ENCODE measurements around the gene RAB8A. TPM values are rescaled to one million over a fixed set of nuclear protein-coding genes. Genes with fewer than 3 reads are reported as not detected.

The RAB8A gene
- total and polyA plus RNA-seq, 8 donors = 12.0 to 40.8 (median 23.1) TPM

DNA sequence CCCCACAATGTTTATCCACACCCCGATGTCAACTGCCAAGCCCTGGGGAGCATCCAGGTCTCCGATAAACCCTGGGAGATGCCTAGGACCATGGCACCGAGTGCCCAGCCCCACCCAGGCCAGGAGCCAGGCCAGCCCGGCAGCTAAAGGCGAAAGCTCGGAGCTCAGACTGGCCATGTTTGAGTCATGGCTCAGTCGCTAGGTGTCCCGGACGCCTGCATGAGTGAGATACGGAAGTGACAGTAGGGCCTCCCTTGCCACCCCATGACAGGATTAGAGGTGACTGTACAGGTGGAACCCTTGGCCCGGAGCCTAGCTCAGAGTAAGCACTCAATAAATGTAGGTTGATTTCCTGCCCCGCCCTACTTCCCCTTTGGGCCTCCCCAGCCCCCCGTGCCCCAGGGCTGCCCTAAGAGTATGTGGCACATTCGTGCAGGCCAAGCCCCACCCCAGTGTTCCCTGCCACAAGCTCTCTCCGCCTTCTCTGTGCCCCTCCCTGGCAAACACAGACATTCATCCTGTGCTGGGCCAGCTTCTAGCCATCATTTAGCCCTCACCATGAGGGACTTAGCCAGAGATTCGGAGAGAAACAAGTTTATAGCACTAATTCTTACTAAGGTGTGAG lies 41.2 kb upstream of the RAB8A start:
- Histone ChIP-seq H3K36me3 (no peaks in the 10 kb centered on the region), H3K27ac (peak overlapping the region in 2 of 4 donors; percentile 33 to 50), H3K27me3 (no peaks in the 10 kb centered on the region), H3K4me1 (no peaks in the 10 kb centered on the region), H3K4me3 (no peak overlapping the region), H3K9me3 (no peaks in the 10 kb centered on the region)
- TF ChIP-seq, protein P1, sequence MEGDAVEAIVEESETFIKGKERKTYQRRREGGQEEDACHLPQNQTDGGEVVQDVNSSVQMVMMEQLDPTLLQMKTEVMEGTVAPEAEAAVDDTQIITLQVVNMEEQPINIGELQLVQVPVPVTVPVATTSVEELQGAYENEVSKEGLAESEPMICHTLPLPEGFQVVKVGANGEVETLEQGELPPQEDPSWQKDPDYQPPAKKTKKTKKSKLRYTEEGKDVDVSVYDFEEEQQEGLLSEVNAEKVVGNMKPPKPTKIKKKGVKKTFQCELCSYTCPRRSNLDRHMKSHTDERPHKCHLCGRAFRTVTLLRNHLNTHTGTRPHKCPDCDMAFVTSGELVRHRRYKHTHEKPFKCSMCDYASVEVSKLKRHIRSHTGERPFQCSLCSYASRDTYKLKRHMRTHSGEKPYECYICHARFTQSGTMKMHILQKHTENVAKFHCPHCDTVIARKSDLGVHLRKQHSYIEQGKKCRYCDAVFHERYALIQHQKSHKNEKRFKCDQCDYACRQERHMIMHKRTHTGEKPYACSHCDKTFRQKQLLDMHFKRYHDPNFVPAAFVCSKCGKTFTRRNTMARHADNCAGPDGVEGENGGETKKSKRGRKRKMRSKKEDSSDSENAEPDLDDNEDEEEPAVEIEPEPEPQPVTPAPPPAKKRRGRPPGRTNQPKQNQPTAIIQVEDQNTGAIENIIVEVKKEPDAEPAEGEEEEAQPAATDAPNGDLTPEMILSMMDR (IDR thresholded peaks at IDR 0.05) = no peak
- intact Hi-C loops (cut with DNase I) = no loop called here
- WGBS, 2 donors = 67 to 76% methylated on average over 16 of the region's 16 CpGs
- FAIRE-seq (no peak), DNase-seq (no peak), ATAC-seq (peak in 3 of 4 donors; percentile 56 to 62 (median 62))

DNA sequence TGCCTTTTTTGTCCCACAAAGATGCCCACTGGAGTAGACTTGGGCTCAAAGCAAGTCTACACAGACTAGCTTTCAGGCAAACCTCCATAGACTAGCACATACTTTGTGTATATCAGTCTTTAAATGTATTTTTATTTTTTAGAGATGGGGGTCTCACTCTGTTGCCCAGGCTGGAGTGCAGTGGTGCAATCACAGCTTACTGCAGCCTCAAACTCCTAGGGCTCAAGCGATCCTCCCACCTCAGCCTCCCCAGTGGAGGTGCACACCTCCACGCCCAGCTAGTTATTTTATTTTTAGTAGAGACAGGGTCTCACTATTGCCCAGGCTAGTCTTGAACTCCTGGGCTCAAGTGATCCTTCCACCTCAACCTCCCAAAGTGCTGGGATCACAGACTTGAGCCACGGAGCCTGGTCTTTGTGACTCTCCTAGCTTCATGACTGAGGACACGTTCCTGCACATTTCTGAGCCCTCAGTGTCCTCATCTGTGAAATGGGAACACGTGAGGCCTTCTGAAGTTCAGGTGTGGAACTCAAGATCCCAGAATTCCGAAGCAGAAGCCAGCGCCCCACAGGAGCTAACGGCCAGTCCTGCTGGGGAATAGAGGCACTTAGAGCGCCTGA lies 40.5 kb upstream of the RAB8A start:
- Histone ChIP-seq H3K27ac (peak overlapping the region in 1 of 4 donors; percentile 23), H3K27me3 (no peaks in the 10 kb centered on the region)
- no peak for FAIRE-seq

DNA sequence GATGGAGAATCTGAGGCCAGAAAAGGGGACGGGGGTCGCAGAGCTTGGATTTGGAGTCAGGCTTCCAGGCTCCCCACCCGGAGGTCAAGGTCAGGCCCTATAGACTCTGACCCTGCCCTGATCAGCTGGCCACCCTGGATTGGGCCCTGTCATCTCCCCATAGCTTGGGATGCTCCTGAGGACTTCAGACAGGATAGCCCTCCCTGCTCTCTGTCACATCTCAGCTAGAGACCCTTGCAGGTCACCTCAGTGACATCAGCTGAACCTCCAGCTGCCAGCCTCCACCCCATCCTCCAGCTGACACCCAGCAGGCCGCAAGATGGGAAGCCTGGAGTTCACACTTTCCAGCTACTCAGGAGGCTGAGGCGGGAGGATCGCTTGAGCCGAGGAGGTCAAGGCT lies 38.2 kb upstream of the RAB8A start:
- ATAC-seq = no peak
- Histone ChIP-seq H3K36me3 (no peaks in the 10 kb centered on the region), H3K4me1 (peaks cover 0 to 2% (median 0%) of the 10 kb centered on the region in 3 donors), H3K27me3 (no peaks in the 10 kb centered on the region), H3K9me3 (no peaks in the 10 kb centered on the region), H3K27ac (no peak overlapping the region), H3K4me3 (no peak overlapping the region)
- WGBS, 2 donors = 83 to 91% methylated on average over 7 of the region's 7 CpGs
- FAIRE-seq = no peak
- peak in 1 of 6 donors; percentile 29 for DNase-seq
- TF ChIP-seq, protein P1 (IDR thresholded peaks at IDR 0.05) = no peak
- intact Hi-C loops (cut with DNase I) = no loop called here

More for the DNA sequence above, 40.5 kb upstream of the RAB8A start:
- Histone ChIP-seq H3K9me3 (no peaks in the 10 kb centered on the region), H3K4me1 (no peaks in the 10 kb centered on the region), H3K4me3 (no peak overlapping the region), H3K36me3 (no peaks in the 10 kb centered on the region)
- intact Hi-C loops (cut with DNase I) = no loop called here
- 75 to 76% methylated on average over 9 of the region's 9 CpGs for WGBS, 2 donors
- TF ChIP-seq, protein P1 (IDR thresholded peaks at IDR 0.05) = no peak
- no peak for DNase-seq
- no peak for ATAC-seq

- no peak overlapping the region for H3K27ac ChIP-seq
- no peaks in the 10 kb centered on the region for H3K27me3 ChIP-seq
- H3K9me3 ChIP-seq = no peaks in the 10 kb centered on the region
- no peaks in the 10 kb centered on the region for H3K36me3 ChIP-seq
- intact Hi-C loops (cut with DNase I) = no loop called here
- ATAC-seq = no peak
- WGBS, 2 donors = 73 to 85% methylated on average over 3 of the region's 3 CpGs
- FAIRE-seq = no peak
- peaks cover 0 to 3% (median 1%) of the 10 kb centered on the region in 3 donors for H3K4me1 ChIP-seq
- DNase-seq = peak in 1 of 6 donors; percentile 3
- TF ChIP-seq, protein P1 (IDR thresholded peaks at IDR 0.05) = no peak
- H3K4me3 ChIP-seq = no peak overlapping the region
Measured at GRCh38 chr19:16073988-16074387, 37.7 kb upstream of the RAB8A start.

All from pancreas (tissue), 10 donors.